ENCODE data around the gene B3GALNT2.
"Not testable (repeated sequence)": the region's sequence is repeated elsewhere in the genome, so short reads cannot be mapped to it uniquely, and the experiment has no call there.

The B3GALNT2 gene

DNA sequence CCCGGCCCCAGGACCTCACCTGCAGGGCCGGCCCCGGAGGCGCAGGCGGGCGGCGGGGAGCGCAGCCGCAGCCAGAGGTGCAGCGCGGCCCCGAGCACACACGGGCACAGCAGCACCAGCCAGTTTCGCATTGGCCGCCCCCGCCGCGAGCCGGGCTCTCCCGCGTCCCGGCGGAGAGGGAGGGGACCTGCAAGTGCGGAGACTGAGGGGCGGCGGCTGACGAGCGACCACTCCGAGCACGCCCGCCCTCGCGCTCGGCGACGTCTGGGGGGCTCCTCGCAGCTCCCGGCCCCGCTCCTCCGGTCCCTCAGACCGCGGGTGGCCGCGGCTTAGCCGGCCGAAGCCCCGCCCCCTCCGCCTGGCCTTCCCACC lies at the start of gene B3GALNT2:
Gene B3GALNT2 (minus strand): TSS at position 331 of the 372 bp plus-strand sequence. CDS start 200 bp downstream, at position 131.
- DNase-seq: no peak

DNA sequence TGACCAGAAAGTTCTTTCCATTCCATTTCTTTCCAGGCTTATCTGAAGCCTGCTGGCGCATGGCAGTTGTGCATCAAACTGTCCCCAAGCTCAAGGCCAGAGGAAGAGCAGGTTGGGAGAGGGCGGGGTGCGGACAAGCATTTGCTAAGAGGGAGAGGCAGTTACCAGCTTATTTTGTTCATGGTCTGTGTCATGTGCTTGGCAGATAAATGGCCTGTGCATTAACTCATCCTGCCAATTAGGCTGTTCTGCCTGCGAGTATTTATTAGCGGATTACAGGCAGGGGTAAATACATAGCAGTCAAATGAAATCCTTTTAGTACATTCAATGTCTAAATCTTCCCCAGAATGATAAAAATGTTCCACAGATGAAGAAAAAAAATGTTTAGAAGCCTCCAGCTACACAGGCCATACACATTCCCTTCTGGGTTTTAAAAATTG lies 48.9 kb upstream of the B3GALNT2 start:
- no peak for DNase-seq

DNA sequence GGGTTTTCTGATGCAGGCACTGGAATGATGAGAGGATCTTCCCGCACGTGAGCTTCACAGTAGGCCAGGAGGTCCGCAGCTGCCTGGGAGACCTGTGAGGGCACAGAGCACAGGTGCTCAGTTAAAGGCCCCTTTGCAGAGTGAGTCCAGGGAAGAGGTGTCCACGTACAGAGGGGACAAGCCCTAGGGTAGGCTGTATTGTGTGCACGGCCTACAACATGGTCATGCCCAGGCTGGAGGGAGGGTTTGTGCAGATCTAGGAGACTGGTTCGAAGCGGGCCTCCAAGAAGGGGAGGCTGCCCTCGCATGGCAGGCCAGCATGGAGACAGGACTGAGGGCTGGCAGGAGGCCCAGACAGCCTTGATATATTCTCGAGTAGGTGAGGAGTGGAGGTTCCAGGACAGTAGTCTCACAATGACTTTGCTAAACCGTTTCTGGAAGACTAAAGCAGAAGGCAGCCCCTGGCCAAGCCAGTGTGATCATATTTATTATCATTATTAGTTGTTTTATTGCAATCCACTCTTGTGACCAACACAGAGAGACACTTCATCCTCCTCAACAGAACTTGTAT lies 48.0 kb upstream of the B3GALNT2 start:
- DNase-seq: no peak

DNA sequence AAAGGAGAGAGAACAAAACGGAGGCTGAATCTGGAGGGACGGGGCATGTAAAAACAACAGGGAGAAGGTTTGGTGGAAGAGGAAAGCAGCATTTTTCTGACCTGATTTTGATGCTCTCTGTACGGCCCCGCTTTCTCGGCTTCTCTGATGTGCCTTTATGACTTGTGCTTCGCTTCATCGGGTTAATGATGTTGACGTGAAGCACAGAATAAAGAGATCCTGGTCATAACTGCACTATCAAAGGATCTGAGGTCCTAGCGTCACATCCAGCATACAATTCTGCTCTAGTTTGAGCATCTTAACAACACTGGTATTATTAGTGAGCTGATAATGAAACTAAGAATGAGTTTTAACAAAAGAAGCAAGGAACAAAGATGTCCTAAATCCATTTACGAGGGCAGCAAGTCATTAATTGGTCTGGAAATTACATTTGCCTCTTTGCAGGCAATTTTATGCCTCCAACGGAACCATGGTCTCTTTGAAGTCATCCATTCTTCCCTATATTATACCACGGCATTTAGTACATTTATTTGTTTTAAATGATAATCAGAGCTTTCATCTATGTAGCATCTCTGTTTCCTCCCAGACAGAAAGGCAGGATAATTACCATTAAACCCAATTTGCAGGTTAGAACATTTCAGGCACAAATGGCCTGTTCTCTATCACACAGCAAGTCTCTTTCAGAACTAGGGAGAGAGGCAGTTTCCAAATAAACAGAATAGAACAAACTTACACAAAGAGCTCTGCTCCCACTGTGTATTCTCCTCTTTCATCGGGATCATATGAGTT lies 45.3 kb upstream of the B3GALNT2 start:
- no peak for DNase-seq

DNA sequence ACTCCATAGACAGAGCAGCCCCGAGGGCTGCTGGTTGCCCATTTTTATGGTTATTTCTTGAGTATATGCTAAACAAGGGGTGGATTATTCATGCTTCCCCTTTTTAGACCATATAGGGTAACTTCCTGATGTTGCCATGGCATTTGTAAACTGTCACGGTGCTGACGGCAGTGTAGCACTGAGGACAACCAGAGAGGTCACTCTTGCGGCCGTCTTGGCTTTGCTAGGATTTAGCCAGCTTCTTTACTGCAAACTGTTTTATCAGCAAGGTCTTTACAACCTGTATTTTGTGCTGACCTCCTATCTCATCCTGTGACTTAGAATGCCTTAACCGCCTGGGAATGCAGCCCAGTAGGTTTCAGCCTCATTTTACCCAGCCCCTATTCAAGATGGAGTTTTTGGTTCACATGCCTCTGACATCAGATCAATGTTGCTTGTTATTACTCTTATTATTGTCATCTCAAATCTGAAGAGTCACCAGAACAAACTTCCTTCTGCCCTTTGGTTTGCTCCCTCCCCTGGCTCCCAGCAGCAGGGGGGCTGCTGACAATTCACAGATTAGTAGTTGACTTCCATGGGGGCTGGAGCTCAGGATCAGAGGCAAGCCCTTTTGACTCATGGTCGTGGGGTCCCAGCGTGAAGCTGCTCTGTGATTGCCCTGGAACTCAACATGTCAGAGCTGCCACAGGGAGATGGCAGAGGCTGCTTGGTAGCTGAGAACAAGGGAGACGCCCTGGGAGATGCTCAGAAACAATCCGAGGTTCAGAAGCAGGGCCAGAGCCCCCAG lies 42.3 kb upstream of the B3GALNT2 start:
- DNase-seq: not testable (repeated sequence)

DNA sequence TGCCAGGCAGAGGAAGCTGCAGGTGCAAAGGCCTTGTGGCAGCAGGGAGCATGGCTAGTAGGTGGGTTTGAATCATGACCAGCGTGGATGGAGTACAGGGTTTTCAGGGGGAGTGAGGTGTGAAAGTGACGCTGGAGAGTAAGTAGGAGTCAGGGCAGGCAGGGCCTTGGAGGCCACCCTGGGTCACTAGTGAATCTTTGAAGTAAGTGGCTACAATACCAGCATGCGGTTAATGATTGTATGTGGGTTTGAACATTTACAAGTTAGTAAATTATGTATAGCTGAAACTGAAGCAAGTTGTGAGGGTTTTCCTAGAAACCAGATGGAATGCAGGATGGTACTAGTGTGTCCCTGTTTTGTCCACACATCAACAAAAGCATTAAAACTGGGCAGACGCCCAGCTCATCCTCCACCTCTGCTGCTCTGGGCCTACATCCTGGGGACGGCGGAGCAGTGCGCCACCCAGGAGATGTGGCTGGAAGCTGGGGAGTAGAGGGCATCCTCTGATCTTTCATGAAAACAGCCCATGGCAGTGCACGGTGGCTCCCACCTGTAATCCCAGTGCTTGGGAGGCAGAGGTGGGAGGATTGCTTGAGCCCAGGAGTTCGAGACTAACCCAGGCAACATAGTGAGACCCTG lies 41.2 kb upstream of the B3GALNT2 start:
- no peak for DNase-seq

DNA sequence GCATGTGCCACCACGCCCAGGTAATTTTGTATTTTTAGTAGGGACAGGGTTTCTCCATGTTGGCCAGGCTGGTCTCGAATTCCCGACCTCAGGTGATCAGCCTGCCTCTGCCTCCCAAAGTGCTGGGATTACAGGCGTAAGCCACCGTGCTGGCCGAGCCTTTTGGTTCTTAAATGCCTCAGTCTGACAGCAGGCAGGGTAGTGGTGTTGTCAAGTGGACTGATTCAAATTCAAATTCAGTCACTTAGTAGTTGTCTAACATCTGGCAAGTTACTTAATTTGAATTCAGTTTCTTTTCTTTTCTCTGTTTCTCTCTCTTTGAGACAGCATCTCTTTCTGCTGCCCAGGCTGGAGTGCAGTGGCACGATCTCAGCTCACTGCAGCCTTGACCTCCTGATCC lies 38.6 kb upstream of the B3GALNT2 start:
- not testable (repeated sequence) for DNase-seq

DNA sequence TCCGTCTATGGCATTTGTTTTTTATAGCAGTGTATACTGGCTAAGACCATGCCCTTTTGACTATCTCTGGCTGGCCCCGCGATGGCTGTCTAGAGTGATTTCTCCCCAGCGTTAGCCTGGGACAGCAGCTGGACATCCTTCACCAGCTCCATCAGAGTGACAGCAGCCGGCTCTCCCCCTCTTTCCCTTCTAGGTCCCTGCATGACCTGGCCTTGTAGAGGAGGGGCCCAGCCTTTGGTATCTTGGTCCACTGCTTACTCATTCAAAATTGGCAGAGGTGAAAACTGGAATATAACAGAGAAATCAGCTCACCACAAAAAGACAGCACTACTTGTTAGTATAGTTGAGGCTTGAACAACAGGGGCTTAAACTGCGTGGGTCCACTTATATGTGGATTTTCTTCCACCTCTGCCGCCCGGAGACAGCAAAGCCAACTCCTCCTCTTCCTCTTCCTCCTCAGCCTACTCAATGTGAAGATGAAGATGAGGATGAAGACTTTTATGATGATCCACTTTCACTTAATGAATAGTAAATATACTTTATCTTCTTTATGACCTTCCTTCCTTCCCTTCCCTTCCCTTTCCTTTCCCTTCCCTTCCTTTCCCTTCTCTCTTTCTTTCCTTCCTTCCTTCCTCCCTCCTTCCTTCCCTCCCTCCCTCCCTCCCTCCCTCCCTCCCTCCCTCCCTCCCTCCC lies 29.4 kb upstream of the B3GALNT2 start:
- DNase-seq: no peak

DNA sequence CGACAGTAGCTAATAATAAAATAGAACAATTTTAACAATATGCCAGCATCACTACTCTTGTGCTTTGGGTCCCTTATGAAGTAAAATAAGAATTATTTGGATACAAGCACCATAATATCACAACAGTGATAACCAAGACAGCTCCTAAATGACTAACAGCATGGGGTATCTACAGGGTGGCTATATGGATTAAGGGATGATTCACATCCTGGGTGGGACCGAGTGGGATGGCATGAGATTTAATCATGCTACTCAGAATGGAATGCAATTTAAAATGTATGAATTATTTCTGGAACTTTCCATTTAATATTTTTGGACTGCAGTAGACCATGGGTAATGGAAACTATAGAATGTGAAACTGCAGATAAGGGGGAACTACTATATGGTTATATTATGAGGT lies 28.1 kb upstream of the B3GALNT2 start:
- DNase-seq: no peak

DNA sequence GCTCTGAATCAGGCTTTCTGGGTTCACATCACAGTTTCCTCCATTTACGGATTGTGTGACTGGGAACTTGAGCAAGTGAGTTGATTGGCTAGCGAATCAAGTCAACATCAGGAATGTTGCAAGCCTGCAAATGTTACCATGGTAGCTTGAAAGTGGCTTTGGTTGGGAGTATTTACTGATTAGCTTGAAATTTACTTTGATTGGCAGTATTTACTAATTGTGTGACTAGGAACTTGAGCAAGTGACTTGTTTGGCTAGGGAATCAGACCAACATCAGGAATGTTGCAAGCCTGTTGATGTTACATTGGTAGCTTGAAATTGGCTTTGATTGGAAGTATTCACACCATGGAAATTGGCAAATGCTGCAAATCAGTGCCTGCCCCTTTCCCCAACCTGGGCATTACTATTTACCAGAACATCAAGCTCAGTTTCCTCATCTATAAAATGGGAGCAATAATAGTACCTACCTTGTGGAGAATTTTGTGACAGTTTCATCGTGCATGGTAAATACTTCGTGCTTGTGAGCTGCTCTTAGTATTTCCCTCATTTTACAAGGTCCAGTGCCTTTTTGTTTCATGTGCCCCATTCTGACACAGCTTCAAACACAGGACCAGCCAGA lies 23.1 kb upstream of the B3GALNT2 start:
- no peak for DNase-seq

DNA sequence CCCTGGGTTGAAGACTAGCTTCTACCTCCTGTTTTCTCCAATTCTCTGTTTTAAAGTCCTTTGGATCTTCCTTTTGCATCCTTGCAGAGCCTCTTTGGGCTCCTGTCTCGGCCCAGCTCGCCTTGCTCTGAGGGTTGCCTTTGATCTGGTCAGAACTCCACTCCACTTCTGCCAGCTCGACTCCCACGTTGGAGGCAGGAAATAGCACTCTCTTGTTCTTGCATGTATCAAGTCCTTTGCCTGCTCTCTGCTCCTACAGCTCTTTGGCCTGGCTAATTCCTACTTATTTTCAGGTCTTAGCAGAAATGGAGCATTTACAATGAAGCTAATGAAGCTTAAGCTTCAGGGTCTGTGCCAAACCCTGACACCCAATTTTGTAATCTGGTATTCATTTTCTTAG lies 21.1 kb upstream of the B3GALNT2 start:
- DNase-seq: no peak

DNA sequence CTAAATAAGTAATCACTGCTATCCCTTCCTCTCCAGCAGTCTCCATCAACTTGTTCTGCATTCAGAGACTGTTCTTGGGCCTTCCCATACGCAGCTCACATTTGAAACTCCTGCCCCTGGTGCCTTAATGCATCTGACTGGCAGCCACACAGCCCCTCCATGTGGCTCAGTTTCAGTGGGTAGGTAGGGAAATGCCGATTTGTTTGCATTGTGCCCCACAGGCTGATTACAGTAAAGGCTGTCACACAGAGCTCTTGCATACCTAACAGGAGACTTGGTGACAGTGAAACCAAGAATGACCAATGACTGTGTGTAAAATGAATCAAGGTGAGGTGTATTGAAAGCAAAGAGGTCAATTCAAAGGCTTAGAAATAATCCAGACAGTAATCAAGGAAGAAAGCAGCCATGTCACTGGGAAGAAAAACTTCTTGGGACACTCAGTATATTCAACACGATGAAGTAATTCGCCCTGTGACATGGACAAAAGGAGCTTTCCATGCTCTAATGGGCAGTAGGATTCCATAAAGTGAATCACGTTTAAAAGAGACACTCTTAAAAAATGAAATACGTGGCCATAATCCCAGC lies 12.7 kb upstream of the B3GALNT2 start:
- no peak for DNase-seq

DNA sequence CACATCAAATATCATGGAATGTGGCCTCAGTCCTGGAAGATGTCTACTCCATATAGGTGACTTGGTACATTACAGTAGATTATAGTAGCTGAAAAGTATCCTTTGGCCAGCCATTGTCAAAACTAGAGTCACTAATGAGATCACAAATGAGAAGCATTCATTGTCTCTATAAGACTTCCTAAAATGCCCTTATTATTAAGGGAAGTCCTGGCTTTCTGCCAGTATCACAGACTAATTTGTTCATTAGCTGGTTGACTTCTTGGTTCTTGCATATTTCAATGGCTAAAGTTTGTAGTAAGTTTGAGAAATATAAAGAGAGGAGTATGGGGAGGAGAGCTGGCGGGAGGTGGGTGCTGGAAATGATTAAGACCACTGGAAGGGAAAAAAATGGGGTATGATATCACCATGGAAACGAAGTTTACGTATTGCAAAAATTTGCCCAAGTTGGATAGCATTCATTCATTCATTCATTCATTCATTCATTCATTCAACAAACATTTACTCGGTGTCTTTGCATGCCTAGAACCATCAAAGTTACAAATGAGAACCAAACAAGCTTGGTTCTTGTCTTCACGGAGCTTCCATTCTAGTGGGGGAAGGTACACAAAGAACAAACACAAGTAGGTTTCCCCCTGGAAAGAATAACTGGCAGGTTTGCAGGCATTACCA lies 11.7 kb upstream of the B3GALNT2 start:
- no peak for DNase-seq

DNA sequence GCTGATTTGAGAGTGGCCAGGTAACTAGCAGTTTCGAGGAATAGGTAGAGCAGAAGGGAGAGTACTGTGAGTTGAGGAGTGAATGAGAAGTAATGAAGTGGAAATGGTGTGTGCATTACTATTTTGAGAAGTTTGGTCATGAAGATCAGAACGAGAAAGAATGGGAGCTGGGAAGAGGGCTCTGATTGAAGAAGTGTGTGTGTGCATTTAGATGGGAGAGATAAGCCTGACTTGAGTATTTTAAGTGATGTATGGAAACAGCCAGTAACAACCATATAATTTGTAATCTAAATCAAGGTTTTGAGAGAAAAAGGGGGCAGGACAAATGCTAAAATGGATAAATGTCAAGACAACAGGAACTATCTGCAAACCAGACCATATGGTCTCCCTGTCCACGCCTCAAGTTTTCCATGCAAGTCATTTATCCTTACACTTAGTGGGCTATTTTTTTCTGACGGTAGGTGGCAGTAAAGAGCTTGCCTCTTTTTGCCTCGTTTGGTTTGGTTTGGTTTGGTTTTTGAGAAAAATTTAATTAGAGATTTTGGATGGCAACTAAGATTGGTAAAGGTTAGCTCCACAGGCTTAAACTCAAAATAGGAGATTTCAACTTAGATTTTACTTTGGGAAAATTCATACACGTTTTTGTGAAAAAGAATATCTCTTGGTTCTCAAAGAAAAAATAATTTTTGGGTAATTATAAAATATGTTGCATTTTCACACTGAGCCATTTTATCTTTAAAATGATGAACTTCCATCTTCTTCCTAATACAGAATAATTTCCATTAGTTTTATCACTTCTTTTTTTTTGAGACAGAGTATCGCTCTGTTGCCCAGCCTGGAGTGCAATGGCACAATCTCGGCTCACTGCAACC lies 9.5 kb upstream of the B3GALNT2 start:
- no peak for DNase-seq

DNA sequence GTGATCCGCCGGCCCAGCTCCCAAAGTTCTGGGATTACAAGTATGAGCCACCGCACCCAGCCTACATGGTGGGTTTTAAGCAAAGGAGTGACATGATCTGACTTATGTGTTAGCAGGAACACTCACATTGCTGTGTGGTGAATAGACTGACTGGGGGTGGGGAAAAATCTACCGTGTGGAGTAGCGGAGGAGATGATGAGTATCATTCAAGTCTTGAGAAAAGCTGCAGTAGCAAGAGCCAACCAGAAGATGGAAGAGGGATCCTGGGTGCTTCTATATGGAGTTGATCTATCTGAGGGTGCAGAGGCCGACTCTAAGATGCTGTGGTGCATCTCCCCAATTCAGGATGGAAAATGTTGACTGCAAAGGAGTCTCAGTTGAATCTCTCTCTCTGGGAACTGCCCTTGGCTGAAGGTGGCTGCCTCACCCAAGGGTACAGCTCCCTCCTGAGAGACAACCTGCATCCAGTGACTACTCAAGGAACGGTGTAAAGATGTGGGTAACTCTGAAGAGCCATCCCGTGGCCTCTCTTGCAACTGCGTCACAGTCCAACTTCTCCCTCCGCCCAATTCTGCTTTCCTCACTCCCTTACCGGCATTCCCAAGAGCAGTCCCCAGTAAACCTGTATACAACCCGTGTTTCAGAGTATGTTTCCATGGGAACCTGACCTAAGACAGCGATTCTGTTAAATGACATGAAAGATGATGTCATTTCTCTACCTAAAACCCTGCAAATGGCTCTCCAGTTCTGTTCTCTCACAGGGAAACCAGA lies 7.4 kb upstream of the B3GALNT2 start:
- DNase-seq: no peak

DNA sequence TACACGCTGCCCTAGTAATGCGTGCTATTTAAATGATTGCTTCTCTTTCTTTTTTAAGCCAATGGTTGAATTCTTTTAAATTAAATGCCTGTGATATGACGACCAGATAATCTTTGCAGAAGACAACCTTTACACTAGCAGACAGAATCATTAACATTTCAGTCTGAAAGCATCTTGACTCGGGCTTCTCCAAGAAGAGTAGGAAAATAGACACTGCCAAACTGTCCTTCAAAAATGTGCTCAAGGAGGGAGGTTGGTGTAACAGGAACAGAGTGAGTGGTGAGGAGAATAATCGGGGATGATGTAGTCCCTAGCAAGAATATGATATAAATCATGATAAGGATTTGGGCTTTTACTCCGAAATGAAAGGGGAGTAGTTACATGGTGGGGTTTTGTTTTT lies 6.6 kb upstream of the B3GALNT2 start:
- DNase-seq: no peak

DNA sequence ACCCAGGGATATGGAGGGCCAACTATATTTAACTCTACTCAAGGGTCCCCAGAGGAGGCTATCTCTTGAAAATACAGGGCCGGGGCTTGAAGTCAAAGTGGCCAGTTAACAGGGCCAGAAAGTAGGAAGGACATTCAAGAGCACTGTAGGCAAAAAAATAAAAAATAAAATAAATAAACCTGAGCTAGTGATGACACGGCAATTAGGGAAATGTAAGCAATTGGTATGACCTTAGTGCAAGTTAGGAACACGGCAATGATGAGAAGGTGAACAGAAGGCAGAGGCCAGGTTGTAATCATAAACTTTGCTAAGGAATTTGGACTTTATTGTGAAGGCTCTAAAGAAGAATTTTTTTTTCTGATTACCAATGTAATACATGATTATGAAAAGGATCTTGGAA lies 3.4 kb upstream of the B3GALNT2 start:
- no peak for DNase-seq

DNA sequence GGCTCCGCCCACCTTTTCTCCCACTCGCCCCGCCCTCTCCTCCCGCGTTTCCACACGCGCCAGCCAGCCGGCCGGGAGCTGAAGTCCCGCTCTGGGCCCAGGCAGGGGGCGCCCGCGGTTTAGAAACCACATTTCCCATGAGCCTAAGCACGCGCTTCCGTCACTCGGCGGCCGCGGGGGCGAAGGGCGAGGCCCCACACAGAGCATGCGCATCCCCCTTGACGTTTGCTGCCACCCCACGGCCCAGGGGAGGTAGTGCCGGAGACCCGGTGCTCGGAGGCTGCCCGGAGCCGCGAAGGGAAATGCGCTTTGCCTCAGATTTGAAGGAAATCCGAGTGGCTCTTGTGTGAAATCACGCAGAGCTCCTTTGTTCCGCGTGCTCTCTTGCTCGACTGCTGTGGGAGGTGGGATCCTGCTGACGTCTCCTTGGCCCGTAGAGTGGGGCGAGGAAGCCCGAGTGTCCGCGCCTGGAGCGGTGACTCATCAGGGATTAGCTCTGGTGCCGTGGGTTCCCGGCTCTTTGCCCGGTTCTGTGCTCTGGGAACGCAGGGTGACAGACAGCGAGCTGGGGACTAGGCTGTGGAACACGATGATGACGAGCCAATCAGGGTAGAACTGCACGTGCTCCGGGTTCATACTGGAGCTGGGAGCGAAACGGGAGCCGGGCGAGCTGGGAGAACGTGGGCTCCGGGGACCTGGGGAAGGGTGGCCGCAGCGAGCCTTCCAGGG lies 406 bp upstream of the B3GALNT2 start:
- DNase-seq: peak; percentile 98

Data from activated naive CD4-positive, alpha-beta T cell treated with anti-CD3 and anti-CD28 coated beads, Interleukin-2, amount 50 U/mL, for 16 hours (primary cell).